GM21825 (cell line): ENCODE measurements around the gene PRLHR.

Experiments
- ATAC-seq: cut with Tn5 transposase; IDR thresholded peaks from one replicate; pipeline ENCODE4 v1.9.1; 2021; ENCODE audit warnings: mild to moderate bottlenecking, moderate library complexity; ENCODE audit not compliant: unreplicated experiment

PRLHR gene

DNA sequence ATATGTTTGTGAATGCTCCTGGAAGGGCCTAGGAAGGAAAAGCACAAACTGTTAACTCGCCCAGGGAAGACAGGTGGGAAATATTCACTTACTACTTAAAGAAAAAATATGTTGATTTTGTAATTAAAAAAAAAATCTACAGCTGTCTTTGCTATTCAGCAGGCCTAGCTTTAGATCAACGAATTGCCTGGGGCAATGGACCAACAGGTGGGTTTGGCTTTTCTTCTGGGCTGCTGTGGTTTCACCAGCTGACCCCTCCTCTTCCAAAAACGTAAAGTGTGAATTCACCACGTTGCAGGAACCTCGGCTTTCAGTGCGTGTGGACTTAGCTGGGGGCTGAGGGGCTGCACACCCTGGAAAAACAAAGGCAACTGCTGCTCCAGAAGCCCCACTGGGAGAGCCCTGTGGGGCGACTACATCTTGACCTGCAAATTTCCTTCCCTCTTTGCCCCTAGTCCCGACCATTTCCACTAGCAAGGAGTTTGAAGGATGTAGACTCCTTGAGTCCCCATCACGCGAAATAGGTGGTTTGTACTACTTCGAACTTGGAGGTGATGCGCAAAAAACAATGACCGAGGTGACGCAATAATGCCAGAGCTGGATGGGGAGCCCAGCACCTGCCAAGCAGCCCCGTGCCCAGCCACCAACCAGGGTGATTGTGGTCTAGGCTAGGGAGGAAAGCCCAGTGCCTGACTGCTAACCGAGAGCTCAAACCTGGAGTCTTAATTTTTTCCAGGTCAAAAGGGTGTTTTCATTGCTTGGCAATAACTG is 7.4 kb downstream of the PRLHR start:
- ATAC-seq, result no peak

DNA sequence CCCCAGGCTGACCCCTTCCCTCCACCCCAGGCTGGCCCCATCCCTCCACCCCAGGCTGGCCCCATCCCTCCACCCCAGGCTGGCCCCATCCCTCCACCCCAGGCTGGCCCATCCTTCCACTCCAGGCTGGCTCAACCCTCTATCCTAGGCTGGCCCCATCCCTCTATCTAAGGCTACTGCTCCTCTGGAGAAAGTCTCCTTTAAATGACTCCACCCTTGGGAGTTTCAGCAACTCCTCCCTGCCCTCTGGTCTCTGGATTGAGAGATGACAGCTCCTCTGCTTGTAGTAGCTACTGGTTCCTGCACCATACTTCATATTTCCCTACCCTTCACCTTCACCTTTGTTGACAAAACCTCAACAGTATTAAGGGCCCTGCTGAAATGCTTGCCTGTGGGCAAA is 8.5 kb downstream of the PRLHR start:
- no peak for ATAC-seq

DNA sequence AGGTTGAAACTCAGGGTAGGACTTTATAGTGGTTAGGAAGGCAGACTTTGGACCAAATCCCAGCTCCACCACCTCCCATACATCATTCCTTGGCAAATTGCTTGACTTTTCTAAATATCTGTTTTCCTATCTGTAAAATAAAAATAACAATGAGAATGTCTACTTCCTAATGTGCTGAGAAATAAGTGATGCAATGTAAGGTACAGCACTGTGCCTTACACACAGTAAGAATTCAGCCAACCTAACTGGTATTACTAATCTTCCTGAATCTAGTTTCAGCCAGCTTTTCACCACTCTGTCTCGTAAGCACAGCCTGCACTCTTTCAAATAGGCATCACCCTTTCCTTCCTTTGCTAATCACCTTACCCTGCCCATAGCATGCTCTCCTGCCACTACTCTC is 9.7 kb downstream of the PRLHR start:
- ATAC-seq, result no peak

DNA sequence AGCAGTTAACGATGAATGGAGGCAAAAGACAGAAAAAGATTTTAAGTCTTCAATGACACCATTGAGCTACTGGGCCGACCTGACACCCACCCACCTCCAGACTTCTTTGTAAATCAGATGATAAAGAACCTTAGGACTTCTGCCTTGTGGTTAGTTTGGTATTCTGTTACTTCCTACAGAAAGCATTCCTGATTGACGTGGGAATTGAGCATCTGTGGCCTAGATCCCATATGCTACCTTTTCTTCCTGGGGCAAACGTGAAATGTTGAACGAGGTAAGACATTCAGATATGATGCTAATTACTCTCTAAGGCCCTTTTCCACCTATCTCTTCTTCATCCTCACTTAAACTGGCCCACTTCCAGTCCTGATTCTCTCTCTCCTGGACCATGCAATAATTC is 10.2 kb downstream of the PRLHR start:
- ATAC-seq, result no peak

DNA sequence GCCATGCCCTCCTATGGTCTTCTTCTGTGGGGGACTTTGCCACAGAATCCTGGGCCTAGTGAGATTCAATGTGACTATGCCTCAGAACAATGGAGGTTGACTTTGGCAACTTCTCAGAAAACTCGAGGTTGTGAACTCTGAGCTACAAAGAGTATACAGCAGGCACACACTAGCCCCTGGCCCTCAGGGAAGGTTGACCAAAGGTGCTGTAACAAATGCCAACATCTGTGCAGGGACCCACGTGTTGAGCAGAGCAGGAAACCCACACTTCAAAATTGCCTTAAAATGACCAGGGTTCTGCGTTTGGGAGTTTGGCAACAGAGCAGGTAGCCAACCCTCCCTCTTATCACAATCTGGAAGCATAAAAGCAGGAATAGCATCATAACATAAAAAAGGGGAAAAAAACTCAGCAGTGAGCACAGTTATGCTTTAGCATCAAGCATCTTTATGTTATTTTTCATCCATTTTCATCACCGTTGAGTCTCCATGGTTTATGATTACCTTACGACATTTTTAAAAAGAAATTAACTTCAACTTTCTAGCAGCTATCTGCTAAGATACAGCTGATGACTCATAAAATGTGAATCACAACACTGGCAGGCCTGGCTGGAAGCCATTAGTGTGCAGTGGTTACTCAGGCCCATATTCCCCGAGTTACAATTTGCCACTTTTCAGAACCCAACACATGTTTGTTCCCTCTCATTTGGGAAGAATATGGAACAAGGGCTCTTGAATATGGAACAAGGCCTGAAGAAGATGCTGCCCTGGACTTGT is 11.1 kb downstream of the PRLHR start:
- ATAC-seq, result no peak

DNA sequence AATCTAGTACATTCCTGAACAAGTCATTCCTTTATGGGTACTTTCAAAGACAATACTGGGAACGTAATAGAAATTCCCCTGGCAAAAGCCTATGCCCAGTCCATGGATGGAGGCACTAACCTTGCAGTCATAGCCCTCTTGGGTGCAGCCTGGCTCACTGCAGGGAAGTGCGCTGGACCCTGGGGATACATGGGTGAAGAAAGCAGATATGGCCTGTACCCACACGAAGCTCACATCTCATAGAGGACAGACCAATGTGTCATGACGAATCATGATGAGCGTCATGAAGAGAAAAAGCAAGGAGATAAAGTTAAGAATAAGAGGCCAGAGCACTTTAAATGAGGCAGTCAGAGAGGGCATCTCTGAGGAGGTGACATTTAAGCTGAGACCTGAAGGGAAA is 11.8 kb downstream of the PRLHR start:
- no peak for ATAC-seq

DNA sequence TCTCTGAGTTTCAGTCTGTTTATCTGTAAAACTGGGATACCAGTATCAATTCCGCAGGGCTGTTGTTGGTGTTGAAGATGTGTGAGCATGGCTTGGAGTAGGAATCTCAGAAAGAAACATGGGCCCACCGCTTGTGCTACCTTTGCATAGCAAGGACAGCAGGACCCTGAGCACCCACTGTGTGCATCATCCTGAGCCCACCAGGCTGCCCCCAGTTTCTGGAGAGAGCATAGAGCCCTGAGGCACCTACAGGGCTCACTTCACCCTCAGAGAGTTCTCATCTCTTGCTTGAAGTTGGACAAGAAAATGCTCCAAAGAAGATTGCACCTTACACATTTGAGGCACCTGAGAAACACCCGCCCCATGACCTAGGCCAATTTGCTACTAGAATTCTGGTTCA is 12.9 kb downstream of the PRLHR start:
- ATAC-seq, result no peak

DNA sequence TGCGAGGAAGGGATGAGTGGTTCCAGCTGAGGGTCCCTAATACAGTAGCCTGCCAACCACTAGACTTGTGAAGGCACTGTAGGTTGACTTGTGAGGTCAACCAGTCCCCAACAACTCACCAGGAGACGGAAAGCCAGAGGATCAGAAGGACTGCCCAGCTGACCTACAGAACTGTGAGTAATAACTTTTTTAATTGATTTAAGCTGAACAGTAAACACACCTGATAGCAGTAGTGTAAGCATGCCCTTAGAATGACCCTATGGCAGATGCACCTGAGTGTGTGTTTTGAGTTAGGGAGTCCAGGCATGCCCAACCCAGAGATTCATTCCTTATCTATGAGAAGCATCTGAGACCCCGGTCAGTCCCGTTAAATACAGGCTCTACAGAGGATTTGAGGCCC is 14.1 kb downstream of the PRLHR start:
- ATAC-seq, result no peak

DNA sequence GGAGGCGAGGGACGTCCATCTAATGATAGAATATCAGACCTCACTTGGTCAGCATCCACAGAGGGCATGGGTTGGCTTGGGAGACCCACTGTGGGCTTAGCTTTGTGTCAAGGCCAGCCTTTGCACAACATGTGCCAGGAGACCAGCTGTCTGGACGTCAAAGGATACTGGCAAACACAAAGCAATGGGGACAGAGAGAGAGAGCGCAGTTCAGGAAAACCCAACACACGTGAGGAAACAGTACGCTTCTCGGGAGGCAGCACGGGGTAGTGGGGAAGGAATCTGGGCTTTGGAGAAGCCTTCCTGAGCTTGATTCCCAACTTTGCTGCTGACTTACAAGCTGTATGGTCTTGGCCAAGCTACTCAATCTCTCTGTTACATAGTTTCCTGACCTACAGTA is 14.7 kb downstream of the PRLHR start:
- no peak for ATAC-seq

DNA sequence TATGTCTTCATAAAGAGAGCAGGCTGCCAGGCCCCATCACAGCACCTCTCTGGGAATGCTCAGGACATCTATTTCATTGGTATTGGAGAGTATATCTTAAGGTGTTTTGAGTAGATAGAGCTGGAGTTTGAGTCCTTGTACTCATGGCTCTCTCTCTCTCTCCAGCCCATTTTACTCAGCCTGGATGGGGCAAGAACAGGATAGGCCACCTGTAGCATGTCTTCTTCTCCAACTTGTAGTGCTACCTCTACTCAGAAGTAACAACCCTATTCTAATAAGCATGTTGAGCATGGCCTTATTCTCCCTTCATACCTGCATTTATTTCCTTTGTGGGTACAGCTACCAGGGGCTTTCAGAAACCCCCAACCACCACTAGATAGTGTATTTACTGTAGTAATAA is 21.9 kb downstream of the PRLHR start:
- ATAC-seq, result no peak

DNA sequence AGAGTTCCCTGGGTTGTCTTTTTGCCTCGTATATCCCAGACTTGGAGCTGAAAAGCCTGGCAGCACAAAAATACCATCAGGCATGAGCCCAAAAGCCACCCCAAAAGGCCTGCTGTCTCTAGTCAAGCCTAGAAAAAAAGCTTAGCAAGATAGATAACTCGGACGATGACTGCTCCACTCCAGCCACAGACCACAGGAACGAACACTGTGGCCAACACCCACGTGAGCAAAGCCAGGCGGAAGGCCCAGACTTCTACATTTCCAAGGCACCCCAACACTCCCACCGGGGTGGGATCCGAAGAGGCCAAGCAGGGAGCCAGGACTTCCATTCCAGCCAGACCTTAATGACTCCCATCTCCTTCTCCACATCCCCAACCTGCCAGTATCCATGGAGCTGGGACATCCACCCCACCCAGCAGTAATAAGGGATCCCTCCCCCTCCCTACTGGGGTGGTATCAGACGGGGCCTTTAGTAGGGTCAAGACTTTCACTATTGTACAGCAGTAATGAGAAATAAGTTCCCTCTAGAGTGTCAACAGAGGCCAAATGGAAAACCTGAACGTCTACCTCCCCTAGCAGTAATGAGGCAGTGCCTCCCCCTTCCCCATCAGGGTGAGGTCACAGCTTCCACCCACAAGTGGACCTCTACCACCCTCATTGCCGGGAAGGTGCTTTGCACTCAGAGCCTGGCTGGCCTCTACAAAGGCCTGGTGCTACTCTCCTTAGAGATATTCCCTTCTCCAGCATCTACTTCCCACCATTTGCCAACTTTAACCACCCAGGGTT is 23.0 kb downstream of the PRLHR start:
- ATAC-seq, result no peak

DNA sequence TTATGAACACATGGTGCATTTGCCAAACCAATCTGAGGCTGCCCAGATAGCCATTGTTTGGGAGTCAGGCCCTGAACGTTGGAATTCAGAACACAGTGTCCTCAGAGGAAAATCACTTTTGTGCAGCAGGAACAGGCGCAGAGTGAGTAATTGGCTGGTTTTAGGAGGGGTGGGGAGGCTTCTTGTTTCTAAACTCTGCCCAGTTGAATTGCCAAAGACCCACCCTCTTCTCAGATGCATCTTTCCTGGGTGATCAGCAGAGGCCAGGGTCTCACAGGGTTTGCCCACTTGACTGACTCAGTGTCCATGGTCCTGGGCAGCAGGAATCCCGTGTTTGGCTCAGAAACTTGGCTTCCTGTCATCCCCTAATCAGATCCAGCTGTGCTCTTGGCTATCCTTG is 24.3 kb downstream of the PRLHR start:
- no peak for ATAC-seq

DNA sequence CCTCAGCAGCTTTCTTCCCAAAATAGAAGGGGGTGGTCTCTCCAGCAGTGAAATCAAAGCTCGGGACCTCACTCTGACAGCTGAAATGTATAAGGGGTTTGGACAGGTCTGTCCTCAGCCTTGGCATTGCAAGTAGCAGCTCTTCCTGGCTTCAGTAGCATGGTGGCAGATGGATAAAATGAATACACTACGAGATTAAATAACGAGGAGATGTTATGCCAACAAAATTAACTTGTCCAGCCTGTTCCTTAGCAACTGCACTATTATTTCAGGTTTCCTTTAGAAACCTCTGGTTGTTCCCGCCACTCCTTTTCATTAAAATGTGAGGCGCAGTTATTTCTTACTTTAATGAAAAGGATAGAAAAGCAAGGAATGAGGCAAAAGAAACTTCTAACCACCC is 24.9 kb downstream of the PRLHR start:
- ATAC-seq, result no peak

DNA sequence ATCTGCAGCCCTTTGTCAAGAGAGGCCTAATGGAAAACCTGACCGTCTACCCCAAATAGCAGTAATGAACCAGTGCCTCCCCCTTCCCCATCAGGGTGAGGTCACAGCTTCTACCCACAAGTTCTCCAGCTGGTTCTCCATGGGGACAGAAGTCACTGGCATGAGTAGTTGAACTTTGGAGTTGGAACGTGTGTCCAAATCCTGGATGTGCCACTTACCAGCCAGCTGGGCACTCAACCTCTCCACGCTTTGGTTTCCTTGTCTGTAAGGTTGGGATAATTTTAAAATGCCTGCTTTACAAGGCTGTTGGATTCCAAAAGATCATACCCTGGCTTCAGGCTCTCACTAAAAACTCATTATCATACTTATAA is 25.6 kb downstream of the PRLHR start:
- no peak for ATAC-seq

DNA sequence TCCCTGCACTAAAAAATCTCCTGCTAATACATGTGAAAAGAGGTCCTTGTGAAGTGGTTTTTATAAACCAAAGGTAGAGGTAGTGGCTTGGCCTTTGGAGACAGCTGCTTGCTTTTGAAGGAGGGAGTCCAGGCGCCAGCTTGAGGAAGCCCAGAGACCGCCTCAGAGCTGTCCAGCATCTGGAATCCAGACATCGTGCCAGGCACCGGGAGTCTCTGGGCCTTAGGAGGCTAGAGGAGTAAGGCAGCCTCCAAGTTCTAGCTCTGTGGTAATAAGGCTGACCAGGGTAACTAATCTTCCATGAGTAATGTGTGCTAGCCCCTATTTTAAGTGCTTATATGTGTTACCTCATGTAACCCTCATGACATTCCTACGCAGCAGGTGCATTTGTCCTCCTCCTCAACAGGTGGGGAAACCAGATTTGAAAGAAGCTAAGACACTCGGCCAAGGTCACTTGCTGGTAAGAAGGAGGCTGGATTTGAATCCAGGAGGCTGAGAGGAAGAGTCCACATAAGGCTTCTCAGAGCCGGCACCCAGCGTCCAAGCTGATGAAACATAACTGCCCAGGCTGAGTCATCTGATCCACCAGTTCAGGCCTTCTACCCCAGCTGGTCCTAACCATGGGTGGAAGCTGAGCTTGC is 26.1 kb downstream of the PRLHR start:
- no peak for ATAC-seq

DNA sequence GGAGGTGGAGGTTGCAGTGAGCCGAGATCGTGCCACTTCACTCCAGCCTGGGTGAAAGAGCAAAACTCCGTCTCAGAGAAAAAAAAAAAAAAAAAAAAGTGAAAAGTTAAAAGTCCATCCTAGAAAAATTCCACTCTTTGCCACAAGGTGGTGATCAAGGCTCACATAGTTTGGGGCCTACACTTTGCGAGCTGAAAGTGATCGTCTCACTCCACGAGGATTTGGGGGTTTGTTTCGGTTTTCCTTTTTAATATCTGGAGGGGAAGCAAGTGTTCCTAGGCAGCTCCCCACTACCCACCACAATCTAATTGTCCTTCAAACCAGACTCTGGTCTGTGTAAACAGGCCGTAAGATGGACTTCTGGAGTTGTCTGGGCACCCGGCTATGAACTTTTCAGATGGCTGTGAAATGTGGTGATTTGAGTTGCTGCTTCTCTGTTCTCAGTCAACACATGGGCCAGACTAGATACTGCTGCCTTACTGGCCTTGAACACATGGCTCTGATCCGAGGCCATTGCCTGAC is 27.1 kb downstream of the PRLHR start:
- ATAC-seq, result no peak

DNA sequence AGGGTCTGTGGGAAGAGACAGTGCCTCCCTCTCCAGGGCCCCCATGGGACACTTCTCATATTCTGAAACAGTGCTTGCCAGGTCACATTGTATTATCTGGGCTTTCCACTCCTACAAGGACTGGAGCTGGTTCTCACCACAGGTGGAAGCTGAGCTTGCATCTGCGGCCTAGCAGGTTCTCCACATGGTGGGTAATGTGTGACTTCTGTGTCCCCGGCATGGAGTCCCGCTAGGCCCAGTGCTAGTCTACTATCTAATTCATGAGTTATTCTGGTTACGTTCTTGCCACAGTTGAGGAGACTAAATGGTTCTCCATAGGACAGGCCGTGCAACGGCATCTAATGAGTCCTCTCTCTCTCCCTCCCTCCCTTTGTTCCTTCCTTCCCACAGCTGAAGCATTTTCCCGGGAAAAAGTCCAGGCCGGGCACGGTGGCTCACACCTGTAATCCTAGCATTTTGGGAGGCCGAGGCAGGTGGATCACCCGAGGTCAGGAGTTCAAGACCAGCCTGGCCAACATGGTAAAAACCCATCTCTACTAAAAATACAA is 27.7 kb downstream of the PRLHR start:
- no peak for ATAC-seq

DNA sequence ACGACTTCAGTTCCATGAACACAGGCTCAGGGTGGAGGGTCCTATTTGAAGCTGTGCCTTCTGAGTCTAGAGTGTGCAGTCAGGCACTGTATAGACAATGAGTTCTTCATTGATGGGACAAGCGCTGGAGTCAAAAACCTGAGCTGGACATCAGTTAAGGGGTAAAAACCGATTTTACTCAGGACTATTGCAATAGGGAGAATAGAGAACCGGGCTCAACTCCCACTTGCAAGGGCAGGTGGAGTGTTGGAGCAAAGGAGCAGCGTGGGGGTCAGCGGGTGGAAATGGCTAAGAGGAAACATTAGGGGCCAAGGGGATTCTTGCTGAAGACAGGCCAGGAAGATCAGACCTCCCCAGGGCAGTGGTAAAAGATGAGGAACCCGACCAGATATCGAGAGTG is 28.5 kb downstream of the PRLHR start:
- ATAC-seq, result no peak

DNA sequence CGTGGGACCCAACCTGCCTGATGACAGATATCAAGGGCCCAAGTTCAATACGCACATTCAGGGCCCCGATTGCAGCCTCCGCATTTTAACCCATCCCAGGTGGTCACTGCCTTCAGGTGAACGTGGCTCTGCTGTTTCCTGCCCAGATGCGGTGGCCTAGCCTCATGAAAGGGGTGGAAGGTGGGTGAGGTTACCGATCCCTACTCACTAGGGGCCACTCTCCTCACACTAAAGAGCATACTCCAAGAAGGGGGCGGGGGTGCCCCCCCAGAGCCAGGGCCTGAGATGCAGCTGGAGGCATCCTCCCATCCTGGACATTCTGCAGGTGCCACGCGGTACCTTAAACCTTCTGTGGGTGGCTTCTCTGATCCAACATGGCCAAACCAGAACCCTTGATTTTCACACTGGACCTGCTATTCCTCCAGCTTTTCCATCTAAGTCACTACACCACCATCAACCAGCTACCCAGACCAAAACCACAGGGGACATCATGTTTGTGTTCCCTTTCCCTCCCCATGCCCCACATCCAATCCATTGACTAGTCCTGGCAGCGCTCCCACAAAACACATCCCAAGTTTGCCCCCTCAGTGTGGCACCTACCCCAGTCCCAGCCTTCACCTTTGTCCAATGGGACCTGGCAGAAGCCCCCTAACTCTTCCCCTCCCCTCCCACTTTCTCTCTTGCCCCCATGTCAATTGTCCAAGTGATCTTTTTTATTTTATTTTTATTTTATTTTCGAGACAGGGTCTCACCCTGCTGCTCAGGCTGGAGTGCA is 30.0 kb downstream of the PRLHR start:
- no peak for ATAC-seq

DNA sequence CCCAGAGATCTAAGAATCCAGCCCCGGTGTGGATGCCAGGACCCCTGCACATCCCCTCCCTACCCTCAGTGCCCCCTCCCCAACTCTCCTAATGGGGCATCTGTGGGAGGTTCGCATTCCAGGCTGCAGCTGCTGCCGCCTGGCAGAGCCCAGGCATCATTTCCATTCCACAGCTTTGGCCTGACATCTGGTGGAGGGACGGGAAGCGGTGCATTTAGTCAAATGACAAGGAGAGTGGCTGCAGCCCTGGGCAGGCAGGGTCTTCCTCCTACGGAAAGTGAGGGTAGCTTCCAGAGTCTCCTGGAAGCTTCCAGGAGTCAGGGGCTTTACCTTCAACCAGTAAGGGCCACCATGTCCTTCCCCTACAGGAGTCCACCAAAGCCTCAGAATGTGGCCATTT is 30.8 kb downstream of the PRLHR start:
- ATAC-seq, result no peak
